Measurements from ENCODE around the gene ATP1B3.
A peak's percentile ranks its signal among the peaks of the same experiment; 100 is the strongest.
"Not testable (repeated sequence)": the region's sequence is repeated elsewhere in the genome, so short reads cannot be mapped to it uniquely, and the experiment has no call there.

ATP1B3 gene

GRCh38 chr3:141840737-141841544 is 35.5 kb upstream of the ATP1B3 start:
- H3K27ac ChIP-seq: no peak overlapping the region
- TF ChIP-seq, protein P1, sequence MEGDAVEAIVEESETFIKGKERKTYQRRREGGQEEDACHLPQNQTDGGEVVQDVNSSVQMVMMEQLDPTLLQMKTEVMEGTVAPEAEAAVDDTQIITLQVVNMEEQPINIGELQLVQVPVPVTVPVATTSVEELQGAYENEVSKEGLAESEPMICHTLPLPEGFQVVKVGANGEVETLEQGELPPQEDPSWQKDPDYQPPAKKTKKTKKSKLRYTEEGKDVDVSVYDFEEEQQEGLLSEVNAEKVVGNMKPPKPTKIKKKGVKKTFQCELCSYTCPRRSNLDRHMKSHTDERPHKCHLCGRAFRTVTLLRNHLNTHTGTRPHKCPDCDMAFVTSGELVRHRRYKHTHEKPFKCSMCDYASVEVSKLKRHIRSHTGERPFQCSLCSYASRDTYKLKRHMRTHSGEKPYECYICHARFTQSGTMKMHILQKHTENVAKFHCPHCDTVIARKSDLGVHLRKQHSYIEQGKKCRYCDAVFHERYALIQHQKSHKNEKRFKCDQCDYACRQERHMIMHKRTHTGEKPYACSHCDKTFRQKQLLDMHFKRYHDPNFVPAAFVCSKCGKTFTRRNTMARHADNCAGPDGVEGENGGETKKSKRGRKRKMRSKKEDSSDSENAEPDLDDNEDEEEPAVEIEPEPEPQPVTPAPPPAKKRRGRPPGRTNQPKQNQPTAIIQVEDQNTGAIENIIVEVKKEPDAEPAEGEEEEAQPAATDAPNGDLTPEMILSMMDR (conservative IDR thresholded peaks at IDR 0.05): no peak

DNA sequence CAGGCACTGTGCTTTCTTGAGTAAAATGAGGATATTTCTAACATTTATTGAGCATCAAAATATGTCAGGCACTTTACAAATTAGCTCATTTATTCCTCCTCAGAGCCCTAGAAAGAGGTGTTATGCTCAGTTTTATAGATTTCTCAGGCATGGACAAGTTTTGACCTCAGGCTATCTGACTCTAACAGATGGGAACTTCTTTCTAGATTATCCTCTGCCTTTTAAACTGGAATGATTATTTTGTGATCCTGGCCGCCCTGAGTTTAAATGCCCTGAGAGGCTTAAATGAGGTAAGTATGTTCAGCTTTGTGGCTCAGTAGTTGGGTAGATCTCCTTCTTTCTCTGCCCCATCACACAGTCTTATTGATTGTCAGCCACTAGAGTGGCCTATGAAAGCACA is 32.3 kb upstream of the ATP1B3 start:
- no peak overlapping the region for H3K27ac ChIP-seq
- TF ChIP-seq, protein P1 (conservative IDR thresholded peaks at IDR 0.05): no peak

- TF ChIP-seq, protein P1 (conservative IDR thresholded peaks at IDR 0.05): no peak
Measured at GRCh38 chr3:141844812-141845211, 31.6 kb upstream of the ATP1B3 start.

GRCh38 chr3:141845407-141846049 is 30.9 kb upstream of the ATP1B3 start:
- TF ChIP-seq, protein P1 (conservative IDR thresholded peaks at IDR 0.05): no peak
- peak overlapping the region; percentile 77 for H3K27ac ChIP-seq

More at GRCh38 chr3:141844812-141845211, 31.6 kb upstream of the ATP1B3 start:
- no peak overlapping the region; the same call in 1 of the 2 replicates for H3K27ac ChIP-seq

GRCh38 chr3:141846050-141846433 is 30.4 kb upstream of the ATP1B3 start:
- TF ChIP-seq, protein P1 (conservative IDR thresholded peaks at IDR 0.05): no peak
- H3K27ac ChIP-seq: peak overlapping the region; percentile 77

- not testable (repeated sequence) for H3K27ac ChIP-seq
Measured at GRCh38 chr3:141848159-141848748, 28.2 kb upstream of the ATP1B3 start.

DNA sequence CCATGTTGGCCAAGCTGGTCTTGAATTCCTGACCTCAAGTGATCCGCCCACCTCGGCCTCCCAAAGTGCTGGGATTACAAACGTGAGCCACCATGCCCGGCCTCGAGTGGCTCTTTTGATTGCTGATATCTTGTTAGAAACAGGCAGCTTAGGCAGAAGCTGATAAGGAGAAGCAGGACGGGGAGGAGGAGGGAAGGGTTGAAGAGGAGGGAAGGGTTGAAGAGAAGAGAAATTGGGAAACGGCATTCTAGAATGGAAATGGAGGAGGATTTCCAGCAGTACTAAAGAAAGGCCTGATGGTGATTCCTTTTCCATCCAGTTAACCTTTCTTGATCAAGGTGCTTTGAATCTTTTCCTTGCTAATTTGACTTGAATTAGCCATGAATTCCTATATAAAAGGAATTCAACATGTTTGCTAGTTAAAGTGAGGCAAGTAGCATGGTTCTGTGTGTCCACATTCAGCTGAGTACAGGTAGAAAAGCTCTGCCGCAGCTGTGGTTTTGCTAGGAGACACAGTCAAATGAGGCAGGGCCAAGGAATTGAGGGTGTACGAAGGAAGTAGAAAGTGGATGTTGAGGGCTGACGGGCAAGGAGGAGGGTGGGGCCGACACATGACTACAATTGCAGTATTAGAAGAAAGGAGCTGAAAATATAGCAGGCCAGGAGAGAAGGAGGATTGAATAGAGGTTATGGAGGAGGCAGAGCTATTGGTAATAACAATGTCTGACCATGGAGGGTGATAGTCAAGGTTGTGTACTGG is 27.2 kb upstream of the ATP1B3 start:
- TF ChIP-seq, protein P1 (conservative IDR thresholded peaks at IDR 0.05): no peak
- H3K27ac ChIP-seq: no peak overlapping the region
